HG03354 (cell line): ENCODE results near the gene ARAP1.

Experiments
- ATAC-seq: cut with Tn5 transposase; IDR thresholded peaks from one replicate; pipeline ENCODE4 v1.9.1; 2021; ENCODE audit warnings: mild to moderate bottlenecking; ENCODE audit not compliant: unreplicated experiment, poor library complexity, severe bottlenecking

Gene ARAP1

DNA sequence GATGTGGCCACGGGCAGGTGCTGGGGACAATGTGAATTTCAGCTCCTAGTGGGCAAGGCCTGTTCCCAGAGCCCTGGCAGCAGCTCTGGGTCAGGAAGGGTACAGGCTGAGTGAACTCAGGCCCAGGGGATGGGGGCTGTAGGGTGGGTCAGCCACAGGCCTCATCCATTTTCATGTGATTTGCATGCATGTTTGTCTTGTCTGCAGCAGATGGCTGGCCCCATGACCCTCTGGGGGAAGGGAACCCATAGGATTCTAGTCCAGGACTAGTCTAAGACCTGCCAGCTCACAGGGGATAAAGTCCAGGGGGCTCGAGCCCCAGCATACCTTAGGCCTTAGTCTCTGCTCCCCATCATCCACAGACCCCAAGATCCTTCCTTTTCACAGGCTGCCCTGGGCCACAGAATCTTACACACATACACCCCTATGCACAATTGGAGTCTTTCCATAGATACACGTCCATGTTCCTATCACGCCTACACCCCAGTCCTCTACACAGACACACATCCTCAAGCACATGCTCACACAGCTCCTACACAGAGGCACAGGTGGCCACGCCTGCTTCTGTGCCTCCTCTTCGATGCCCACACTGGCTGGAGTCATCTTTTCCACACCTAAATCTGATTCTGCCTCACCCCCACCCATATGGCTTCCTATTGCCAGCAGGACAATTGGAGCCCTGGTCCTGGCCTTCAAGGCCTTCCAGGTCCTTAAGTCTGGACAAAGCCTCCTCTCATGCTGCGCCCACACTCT is 103.6 kb downstream of the ARAP1 start:
- ATAC-seq: no peak

GRCh38 chr11:72647882-72648281 is 104.3 kb downstream of the ARAP1 start:
- ATAC-seq: no peak

DNA sequence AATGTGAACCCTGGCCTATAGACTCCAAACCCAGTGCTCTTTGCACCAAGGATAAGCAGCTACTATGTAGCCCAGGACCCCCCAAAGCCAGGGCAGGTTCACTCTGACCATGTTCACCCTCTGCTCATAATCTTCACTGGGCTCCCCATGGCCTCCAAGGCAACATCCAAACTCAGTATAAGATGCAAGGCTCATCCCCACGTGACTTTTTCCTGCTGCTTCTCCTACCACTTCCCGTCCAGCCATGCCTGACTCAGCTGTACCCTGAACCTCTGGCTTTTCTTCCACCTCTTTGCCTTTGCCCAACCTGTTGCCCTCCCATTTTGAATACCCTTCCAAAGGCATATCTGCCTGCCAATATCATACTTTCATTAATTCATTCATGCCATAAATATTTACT is 105.7 kb downstream of the ARAP1 start:
- ATAC-seq: no peak

GRCh38 chr11:72646024-72646423 is 106.2 kb downstream of the ARAP1 start:
- no peak for ATAC-seq

DNA sequence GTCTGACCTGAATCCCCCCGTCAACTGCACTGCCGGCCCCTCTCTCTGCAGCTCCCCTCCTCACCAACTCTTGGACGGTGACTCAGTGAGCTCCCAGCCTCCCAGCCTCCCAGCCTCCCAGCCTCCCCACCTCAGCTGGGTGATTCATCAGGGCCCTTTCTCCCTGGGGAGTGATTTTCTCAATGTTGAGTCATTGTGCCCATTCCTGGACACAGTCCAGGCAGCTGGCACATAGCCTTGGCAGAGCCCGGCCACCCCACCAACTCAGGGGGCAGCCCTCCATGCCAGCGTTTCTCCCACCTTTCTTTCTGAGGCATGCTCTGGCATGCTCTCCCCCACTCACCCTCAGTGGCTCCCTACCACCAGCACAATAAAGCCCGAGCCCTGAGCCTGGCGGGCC is 108.7 kb downstream of the ARAP1 start:
- ATAC-seq: no peak

GRCh38 chr11:72642884-72643522 is 109.2 kb downstream of the ARAP1 start:
- ATAC-seq: no peak

- ATAC-seq: no peak
These were observed 109.9 kb downstream of the ARAP1 start for GRCh38 chr11:72642043-72642883.

DNA sequence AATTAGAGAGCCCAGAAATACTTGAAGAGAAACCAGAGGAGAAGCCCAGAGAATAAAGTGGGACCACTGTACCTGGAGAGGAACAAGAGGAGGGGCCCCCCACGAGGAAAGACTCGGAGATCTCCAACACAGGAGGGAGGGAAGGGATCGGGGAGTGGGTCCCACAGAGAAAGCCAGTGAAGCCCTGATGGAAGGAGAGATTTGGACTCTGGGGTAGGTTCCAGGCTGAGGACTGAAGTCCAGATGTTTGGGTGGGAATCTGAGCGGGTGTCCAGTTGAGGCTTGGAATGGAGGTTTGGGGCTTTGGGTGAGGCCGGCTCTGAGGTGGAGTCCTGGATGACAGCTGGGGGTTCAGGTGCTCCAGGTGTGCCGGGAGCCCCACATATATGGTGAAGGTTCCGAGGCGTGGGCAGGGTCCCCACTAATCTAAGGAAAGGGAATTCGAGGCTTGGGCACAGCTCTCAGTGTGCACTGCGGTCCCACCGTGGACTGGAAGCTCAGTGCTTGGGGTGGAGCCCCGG is 110.6 kb downstream of the ARAP1 start:
- no peak for ATAC-seq

DNA sequence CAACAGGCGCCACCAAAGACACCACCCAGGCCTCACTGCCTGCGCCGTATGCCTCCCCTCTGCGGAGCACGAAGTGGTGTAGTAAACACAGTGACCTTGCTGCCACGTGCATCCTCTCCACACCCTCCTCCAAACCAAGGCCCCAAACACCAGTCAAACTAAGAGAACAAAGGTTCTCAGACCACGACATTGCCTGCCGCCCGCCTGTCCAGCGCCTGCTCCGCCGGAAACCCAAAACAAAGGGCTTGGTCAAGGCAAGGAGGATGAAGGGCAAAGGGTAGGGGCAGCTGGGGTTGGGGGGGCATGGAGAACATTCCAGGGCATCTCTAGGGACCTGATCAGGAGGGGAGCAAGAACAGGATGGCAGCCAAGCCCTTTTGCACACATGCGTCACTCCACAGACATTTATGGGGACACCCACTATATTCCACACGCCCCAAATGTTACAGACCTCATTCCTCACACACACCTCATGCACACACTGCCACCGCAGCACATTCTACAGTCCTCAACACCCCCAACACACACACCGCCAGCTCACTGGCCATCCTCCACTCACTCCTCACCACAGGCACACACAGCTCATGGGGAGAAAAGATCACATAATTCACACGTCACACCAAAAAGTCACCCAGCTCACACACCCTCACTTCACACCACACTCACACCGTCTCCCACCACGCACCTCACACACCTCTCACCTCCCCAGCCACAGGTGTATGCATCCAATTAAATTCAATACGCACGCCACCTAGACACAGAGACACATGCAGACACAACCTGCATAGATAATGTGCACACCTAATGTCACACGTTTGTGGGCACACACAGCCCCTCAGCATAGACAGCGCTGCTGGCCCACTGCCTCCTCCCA is 112.5 kb downstream of the ARAP1 start:
- no peak for ATAC-seq

DNA sequence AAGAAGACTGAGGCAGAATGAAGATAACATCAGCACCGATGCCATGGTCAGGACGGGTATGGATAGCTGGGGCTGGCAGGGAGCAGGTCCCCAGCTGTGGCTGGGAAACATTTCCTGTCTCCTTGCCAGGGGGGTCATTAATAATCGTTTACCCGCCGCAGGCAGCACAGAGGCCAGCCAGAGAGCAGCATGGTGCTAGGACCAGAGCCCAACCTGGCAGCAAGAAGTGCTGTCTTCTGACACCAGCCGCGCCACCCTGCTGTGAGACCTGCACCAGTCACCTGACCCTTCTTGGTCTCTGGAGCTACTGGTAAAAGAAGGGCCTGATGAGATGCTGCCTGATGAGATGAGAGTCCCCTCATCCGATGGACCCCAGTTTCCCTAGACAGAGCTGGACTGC is 114.3 kb downstream of the ARAP1 start:
- ATAC-seq: no peak

DNA sequence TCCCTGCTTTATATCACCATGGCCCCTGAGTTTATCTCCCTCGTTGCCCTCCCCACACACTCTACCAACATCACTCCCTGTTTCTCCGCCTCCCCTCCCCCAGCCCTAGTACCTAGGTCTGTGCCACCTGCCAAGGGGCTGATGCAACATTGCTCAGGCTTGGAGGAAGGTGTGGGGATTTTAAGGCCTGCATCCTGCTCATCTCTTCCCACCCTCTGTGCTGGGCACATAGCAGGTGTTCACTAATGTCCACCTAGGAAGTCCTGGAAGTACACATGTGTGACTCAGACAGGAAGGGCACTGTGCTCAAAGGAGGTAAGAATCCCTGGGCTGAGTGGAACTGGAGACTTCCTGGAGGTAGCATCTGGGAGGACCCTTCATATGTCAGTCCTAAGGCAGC is 115.0 kb downstream of the ARAP1 start:
- ATAC-seq: no peak

- no peak for ATAC-seq
These were observed 115.8 kb downstream of the ARAP1 start for GRCh38 chr11:72636376-72636775.

DNA sequence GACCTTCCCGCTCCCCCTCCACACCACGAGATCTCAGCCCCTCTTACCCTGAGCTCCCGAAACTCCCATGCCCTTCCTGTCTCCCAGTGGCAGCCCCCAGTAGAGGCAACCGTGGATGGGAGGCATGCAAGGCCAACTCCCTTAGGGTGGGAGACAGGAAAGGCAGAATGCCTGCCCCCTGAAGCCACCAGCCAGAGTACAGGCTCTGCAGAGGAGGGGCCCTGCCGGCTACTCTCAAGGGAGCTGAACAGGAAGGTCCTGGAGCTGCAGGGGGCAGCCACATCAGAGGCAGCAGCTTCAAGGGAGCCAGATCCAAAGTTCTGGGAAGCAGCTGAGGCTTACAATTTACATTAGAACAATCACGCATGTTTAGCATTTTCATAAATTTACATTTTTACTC is 116.3 kb downstream of the ARAP1 start:
- ATAC-seq: no peak

DNA sequence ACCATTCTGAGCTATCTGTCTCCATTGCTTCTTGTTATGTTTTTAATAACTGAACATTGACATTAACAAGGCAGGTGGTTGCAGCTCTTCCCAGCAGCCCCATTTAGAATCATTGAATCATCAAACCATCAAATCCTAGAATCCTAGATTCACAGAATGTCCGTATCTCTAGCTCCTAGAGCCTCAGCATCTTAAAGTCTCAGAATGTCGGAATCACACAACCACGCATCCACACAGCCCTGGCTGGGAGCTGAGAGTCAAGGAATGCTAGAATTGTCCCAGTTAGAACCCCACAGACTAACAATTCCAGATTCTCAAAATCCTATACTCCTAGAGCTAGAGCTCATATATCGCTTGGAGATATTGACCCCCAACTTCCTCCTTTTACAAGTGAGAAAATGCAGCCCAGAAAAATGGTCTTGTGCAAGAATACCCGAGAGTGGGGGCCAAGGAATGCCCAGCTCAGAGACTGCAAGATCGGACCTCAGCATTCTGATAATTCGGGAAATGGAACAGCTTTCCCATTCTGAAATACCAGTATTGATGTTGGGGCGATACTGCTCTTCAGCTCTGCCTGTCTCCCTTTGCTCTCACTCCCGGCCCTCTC is 116.8 kb downstream of the ARAP1 start:
- ATAC-seq: no peak
